HCT116 (cell line): ENCODE measurements around the gene NSUN4. TPM values are rescaled to one million over a fixed set of nuclear protein-coding genes. Genes with fewer than 3 reads are reported as not detected.

Source experiments
- ATAC-seq: fragments of 200-7000 bp; cut with Tn5 transposase; 2 replicates; pipeline ENCODE4 v1.9.1; 2020; ENCODE audit warnings: mild to moderate bottlenecking, moderate library complexity
- BruUV-seq: library from RNA; stranded (reverse); fragments of 400-500 nt; replicated peaks from 2 replicates; lab custom pipeline; 2021; lab: Mats Ljungman, UMichigan
- CTCF ChIA-PET: fragments of 300-600 bp; sonication (Branson Sonifier 250); formaldehyde crosslinking; loops from one replicate; lab custom pipeline; 2021; ENCODE audit warnings: antibody characterized with exemption; lab: Charles Lee
- POLR2A ChIA-PET: fragments of 300-600, 350-600 bp; sonication (Branson Sonifier 250); formaldehyde crosslinking; loops from one replicate; lab custom pipeline; 2021; ENCODE audit warnings: antibody characterized with exemption; lab: Charles Lee
- RAD21 ChIA-PET, 2 experiments: fragments of 300-600 bp; sonication (Branson Sonifier 250); formaldehyde crosslinking; loops; one replicate each; lab custom pipeline; 2023; ENCODE audit warnings: low total read pairs in 2 of 2; ENCODE audit not compliant: uncharacterized antibody in 2 of 2, unreplicated experiment in 2 of 2, low non-redundant PET in 1 of 2; lab: Charles Lee
- DNase-seq: peaks from one replicate; pipeline ENCODE4 v3.0.0-alpha.2; 2010; ENCODE audit warnings: low read depth, low spot score
- H2AFZ ChIP-seq: fragments of 200-600 bp; shearing (Covaris generic), sonication (generic); 2 replicates; pipeline ENCODE4 v1.6.1; 2017; ENCODE audit warnings: low read depth, mixed run types, mixed read lengths, antibody characterized with exemption, low read length; ENCODE audit not compliant: poor library complexity, severe bottlenecking
- H3K27ac ChIP-seq: 2 replicates; pipeline ENCODE4 v1.5.1; 2012; ENCODE audit warnings: low read depth, low read length
- H3K27me3 ChIP-seq: fragments of 200-600 bp; sonication (generic); 2 replicates; pipeline ENCODE4 v1.6.1; 2016; ENCODE audit warnings: mixed run types, low read length, mixed read lengths; ENCODE audit not compliant: insufficient read depth
- H3K36me3 ChIP-seq, 2 experiments: fragments of 200-500 bp in 1 of 2; fragments of 200-600 bp in 1 of 2; sonication (Bioruptor generic) in 1 of 2; sonication (generic) in 1 of 2; 2 replicates each; pipeline versions ENCODE4 v1.5.1 to v1.6.1; 2014 to 2016; ENCODE audit warnings: low read length in 2 of 2, inconsistent platforms in 1 of 2, mixed read lengths in 1 of 2, mixed run types in 1 of 2; ENCODE audit not compliant: insufficient read depth in 2 of 2, control insufficient read depth in 1 of 2
- H3K4me1 ChIP-seq, 2 experiments: fragments of 200-600 bp in 1 of 2; sonication (generic) in 1 of 2; 2 replicates each; pipeline versions ENCODE4 v1.5.1 to v1.6.1; 2012 to 2017; ENCODE audit warnings: low read length in 2 of 2, inconsistent platforms in 1 of 2, mild to moderate bottlenecking in 1 of 2, mixed read lengths in 1 of 2, mixed run types in 1 of 2, moderate library complexity in 1 of 2; ENCODE audit not compliant: insufficient read depth in 2 of 2, control insufficient read depth in 1 of 2
- H3K4me2 ChIP-seq: fragments of 200-600 bp; sonication (generic); 2 replicates; pipeline ENCODE4 v1.6.1; 2017; ENCODE audit warnings: mixed run types, low read length, mixed read lengths
- H3K4me3 ChIP-seq, 2 experiments: fragments of 200-600 bp in 1 of 2; sonication (generic) in 1 of 2; replicated peaks in 1 of 2; 2 replicates each; pipeline ENCODE4 v1.5.1; 2011 to 2016; ENCODE audit warnings: low read length in 2 of 2, control low read depth in 1 of 2, low read depth in 1 of 2, mild to moderate bottlenecking in 1 of 2, mixed read lengths in 1 of 2, mixed run types in 1 of 2
- H3K79me2 ChIP-seq: fragments of 200-600 bp; sonication (generic); 2 replicates; pipeline ENCODE4 v1.6.1; 2017; ENCODE audit warnings: mild to moderate bottlenecking, mixed run types, low read length, moderate library complexity, mixed read lengths; ENCODE audit not compliant: insufficient read depth
- H3K9ac ChIP-seq: fragments of 200-600 bp; sonication (generic); 2 replicates; pipeline ENCODE4 v1.6.1; 2016; ENCODE audit warnings: low read length, mixed read lengths
- H3K9me2 ChIP-seq: fragments of 200-600 bp; sonication (generic), shearing (Covaris generic); 2 replicates; pipeline ENCODE4 v1.6.1; 2017; ENCODE audit warnings: mixed run types, mild to moderate bottlenecking, moderate library complexity; ENCODE audit not compliant: insufficient read depth
- H3K9me3 ChIP-seq, 2 experiments: fragments of 200-500 bp in 1 of 2; fragments of 200-600 bp in 1 of 2; sonication (Bioruptor generic) in 1 of 2; sonication (generic) in 1 of 2; 2 replicates each; pipeline ENCODE4 v1.6.1; 2014 to 2017; ENCODE audit warnings: low read length in 2 of 2, mixed read lengths in 2 of 2, inconsistent platforms in 1 of 2, low read depth in 1 of 2, mild to moderate bottlenecking in 1 of 2, mixed run types in 1 of 2, moderate library complexity in 1 of 2; ENCODE audit not compliant: control insufficient read depth in 1 of 2, insufficient read depth in 1 of 2
- H4K20me1 ChIP-seq: fragments of 200-600 bp; sonication (generic), shearing (Covaris generic); 2 replicates; pipeline ENCODE4 v1.6.1; 2017; ENCODE audit warnings: mixed run types, mild to moderate bottlenecking, moderate library complexity; ENCODE audit not compliant: insufficient read depth
- CBX3 ChIP-seq: IDR thresholded peaks from 2 replicates; pipeline ENCODE4 v1.6.1; 2012; ENCODE audit warnings: low read depth
- EGR1 ChIP-seq: IDR thresholded peaks from 2 replicates; pipeline ENCODE4 v1.6.1; 2012; ENCODE audit warnings: low read depth
- ELF1 ChIP-seq: IDR thresholded peaks from 2 replicates; pipeline ENCODE4 v1.6.1; 2012; ENCODE audit warnings: low read depth, borderline replicate concordance
- EZH2 ChIP-seq: fragments of 200-600 bp; sonication (generic); IDR thresholded peaks from 2 replicates; pipeline ENCODE4 v1.6.1; 2017; ENCODE audit warnings: antibody characterized with exemption, mixed run types
- EZH2phosphoT487 ChIP-seq: fragments of 200-600 bp; IDR thresholded peaks from 2 replicates; pipeline ENCODE4 v1.6.1; 2018; ENCODE audit warnings: antibody characterized with exemption, borderline replicate concordance
- FOSL1 ChIP-seq: IDR thresholded peaks from 2 replicates; pipeline ENCODE4 v1.6.1; 2012; ENCODE audit warnings: low read depth
- POLR2A ChIP-seq: IDR thresholded peaks from 2 replicates; pipeline ENCODE4 v1.7.0; 2011; ENCODE audit warnings: borderline replicate concordance; ENCODE audit not compliant: insufficient read depth, insufficient read length; ENCODE audit errors: extremely low read depth
- POLR2AphosphoS5 ChIP-seq: IDR thresholded peaks from 2 replicates; pipeline ENCODE4 v1.6.1; 2011; ENCODE audit warnings: mild to moderate bottlenecking, low read depth, low read length, moderate library complexity
- RAD21 ChIP-seq: IDR thresholded peaks from 2 replicates; pipeline ENCODE4 v1.6.1; 2012; ENCODE audit warnings: low read depth, mild to moderate bottlenecking
- SIN3A ChIP-seq: IDR thresholded peaks from 2 replicates; pipeline ENCODE4 v1.6.1; 2012; ENCODE audit warnings: low read depth
- SP1 ChIP-seq: IDR thresholded peaks from 2 replicates; pipeline ENCODE4 v1.6.1; 2012; ENCODE audit warnings: low read depth
- SRF ChIP-seq: IDR thresholded peaks from 2 replicates; pipeline ENCODE4 v1.6.1; 2012; ENCODE audit warnings: low read depth
- YY1 ChIP-seq: IDR thresholded peaks from 2 replicates; pipeline ENCODE4 v1.6.1; 2011; ENCODE audit warnings: low read length, low read depth, moderate library complexity, mild to moderate bottlenecking; ENCODE audit not compliant: insufficient replicate concordance; ENCODE audit errors: extremely low read depth
- ZBTB33 ChIP-seq: IDR thresholded peaks from 2 replicates; pipeline ENCODE4 v1.6.1; 2011; ENCODE audit warnings: mild to moderate bottlenecking, low read length, moderate library complexity; ENCODE audit not compliant: insufficient replicate concordance; ENCODE audit errors: extremely low read depth
- ZFX ChIP-seq: fragments of 450-650 bp; IDR thresholded peaks from 2 replicates; pipeline ENCODE4 v1.6.1; 2017
- ZNF274 ChIP-seq: fragments of 200-500 bp; sonication (Bioruptor generic); IDR thresholded peaks from 2 replicates; pipeline ENCODE4 v1.6.1; 2014; ENCODE audit warnings: mild to moderate bottlenecking, low read depth, low read length, inconsistent platforms
- intact Hi-C: fragments of 100-400 bp; cut with micrococcal nuclease; formaldehyde crosslinking; loops from 2 replicates; pipeline ENCODE4 v1.10.0; 2022
- total RNA-seq: library from RNA; stranded (reverse); gene quantifications from one replicate; pipeline ENCODE4 v1.2.1, GENCODE V29; 2021; ENCODE audit not compliant: unreplicated experiment
- TF ChIP-seq, protein P1 (sequence below), 3 experiments: fragments of 200-600 bp in 1 of 3; sonication (generic) in 1 of 3; IDR thresholded peaks in 2 of 3; conservative IDR thresholded peaks in 1 of 3; 2 replicates each; pipeline ENCODE4 v1.5.1; 2012 to 2017; ENCODE audit warnings: low read depth in 2 of 3, low read length in 2 of 3, antibody characterized with exemption in 1 of 3, borderline replicate concordance in 1 of 3, control low read depth in 1 of 3, mild to moderate bottlenecking in 1 of 3, mixed read lengths in 1 of 3, mixed run types in 1 of 3, moderate library complexity in 1 of 3; ENCODE audit not compliant: insufficient read depth in 1 of 3

Gene NSUN4
- total RNA-seq, 1 experiment from 2014 or later: 27.8 TPM

GRCh38 chr1:46399307-46399706 is 58.7 kb downstream of the NSUN4 start:
- ChIA-PET POLR2A (no interaction called here), RAD21 (no interaction called here), CTCF (no interaction called here)
- no peaks in the 10 kb centered on the region for H4K20me1 ChIP-seq
- H2AFZ ChIP-seq: no peak overlapping the region
- H3K4me2 ChIP-seq: no peak overlapping the region
- no peak for TF ChIP-seq SIN3A
- TF ChIP-seq YY1: no peak
- TF ChIP-seq EGR1: no peak
- TF ChIP-seq, protein P1, sequence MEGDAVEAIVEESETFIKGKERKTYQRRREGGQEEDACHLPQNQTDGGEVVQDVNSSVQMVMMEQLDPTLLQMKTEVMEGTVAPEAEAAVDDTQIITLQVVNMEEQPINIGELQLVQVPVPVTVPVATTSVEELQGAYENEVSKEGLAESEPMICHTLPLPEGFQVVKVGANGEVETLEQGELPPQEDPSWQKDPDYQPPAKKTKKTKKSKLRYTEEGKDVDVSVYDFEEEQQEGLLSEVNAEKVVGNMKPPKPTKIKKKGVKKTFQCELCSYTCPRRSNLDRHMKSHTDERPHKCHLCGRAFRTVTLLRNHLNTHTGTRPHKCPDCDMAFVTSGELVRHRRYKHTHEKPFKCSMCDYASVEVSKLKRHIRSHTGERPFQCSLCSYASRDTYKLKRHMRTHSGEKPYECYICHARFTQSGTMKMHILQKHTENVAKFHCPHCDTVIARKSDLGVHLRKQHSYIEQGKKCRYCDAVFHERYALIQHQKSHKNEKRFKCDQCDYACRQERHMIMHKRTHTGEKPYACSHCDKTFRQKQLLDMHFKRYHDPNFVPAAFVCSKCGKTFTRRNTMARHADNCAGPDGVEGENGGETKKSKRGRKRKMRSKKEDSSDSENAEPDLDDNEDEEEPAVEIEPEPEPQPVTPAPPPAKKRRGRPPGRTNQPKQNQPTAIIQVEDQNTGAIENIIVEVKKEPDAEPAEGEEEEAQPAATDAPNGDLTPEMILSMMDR (IDR thresholded peaks at IDR 0.05 in 2 of 3, conservative IDR thresholded peaks at IDR 0.05 in 1 of 3; ENCODE audit: borderline replicate concordance in 1 of 3, insufficient read depth in 1 of 3, low read depth in 2 of 3, low read length in 2 of 3): no peak
- no peak for TF ChIP-seq ZBTB33
- no peak for TF ChIP-seq RAD21
- no peak for TF ChIP-seq CBX3
- no peak for TF ChIP-seq ZNF274
- TF ChIP-seq FOSL1: no peak
- TF ChIP-seq POLR2A: no peak
- no peak for TF ChIP-seq POLR2AphosphoS5
- TF ChIP-seq EZH2: no peak
- no peak for TF ChIP-seq SP1
- TF ChIP-seq ELF1: no peak
- no peak for TF ChIP-seq SRF
- no peak for TF ChIP-seq EZH2phosphoT487
- no peak for TF ChIP-seq ZFX
- no peaks in the 10 kb centered on the region for H3K9me3 ChIP-seq
- DNase-seq (no peak), ATAC-seq (no peak)
- intact Hi-C loops: no loop called here
- H3K27ac ChIP-seq: no peak overlapping the region
- no peak overlapping the region for H3K9ac ChIP-seq
- H3K4me3 ChIP-seq: no peak overlapping the region
- H3K79me2 ChIP-seq: no peaks in the 10 kb centered on the region
- no peaks in the 10 kb centered on the region for H3K36me3 ChIP-seq
- no peaks in the 10 kb centered on the region for H3K9me2 ChIP-seq
- H3K4me1 ChIP-seq: peaks cover 13 to 23% of the 10 kb centered on the region in 2 experiments; a peak in 3 of 4 replicates
- no peaks in the 10 kb centered on the region for H3K27me3 ChIP-seq
- BruUV-seq: no TSS peak
